GM12878 (cell line): ENCODE measurements around the gene CLEC16A. TPM values are rescaled to one million over a fixed set of nuclear protein-coding genes. Genes with fewer than 3 reads are reported as not detected.

Experiments used
- CHD4 ChIP-seq: fragments of 200-600 bp; sonication (generic); IDR thresholded peaks from 2 replicates; pipeline ENCODE4 v1.6.1; 2016; ENCODE audit warnings: mild to moderate bottlenecking
- FOXK2 ChIP-seq: fragments of 450-650 bp; IDR thresholded peaks from 2 replicates; pipeline ENCODE4 v1.6.1; 2017; ENCODE audit warnings: mild to moderate bottlenecking, moderate library complexity
- FOXM1 ChIP-seq: IDR thresholded peaks from 2 replicates; pipeline ENCODE4 v1.6.1; 2012; ENCODE audit warnings: low read depth, mild to moderate bottlenecking, inconsistent platforms, low read length, moderate library complexity
- KAT2A ChIP-seq: conservative IDR thresholded peaks from 2 replicates; pipeline ENCODE4 v1.6.1; 2011; ENCODE audit warnings: low read depth, low read length; ENCODE audit not compliant: control insufficient read depth
- KDM1A ChIP-seq: fragments of 200-600 bp; sonication (generic); IDR thresholded peaks from 2 replicates; pipeline ENCODE4 v1.6.1; 2016; ENCODE audit warnings: borderline replicate concordance
- KLF5 ChIP-seq: fragments of 450-650 bp; IDR thresholded peaks from 2 replicates; pipeline ENCODE4 v1.6.1; 2014; ENCODE audit warnings: mild to moderate bottlenecking; ENCODE audit not compliant: partially characterized antibody
- MTA3 ChIP-seq: IDR thresholded peaks from 2 replicates; pipeline ENCODE4 v1.6.1; 2012; ENCODE audit warnings: low read length, inconsistent platforms, borderline replicate concordance
- MXI1 ChIP-seq: fragments of 150-350 bp; IDR thresholded peaks from 2 replicates; pipeline ENCODE4 v1.6.1; 2011; ENCODE audit warnings: low read depth, mild to moderate bottlenecking, inconsistent platforms, low read length, improper control_type of control experiment
- NR2C1 ChIP-seq: fragments of 450-650 bp; IDR thresholded peaks from 2 replicates; pipeline ENCODE4 v1.6.1; 2017; ENCODE audit warnings: antibody characterized with exemption, mild to moderate bottlenecking, moderate library complexity
- POU2F2 ChIP-seq: IDR thresholded peaks from 3 replicates; pipeline ENCODE4 v1.6.1; 2011; ENCODE audit warnings: low read depth, mild to moderate bottlenecking, low read length, borderline replicate concordance
- RELB ChIP-seq: fragments of 450-650 bp; IDR thresholded peaks from 2 replicates; pipeline ENCODE4 v1.6.1; 2017; ENCODE audit warnings: low read depth, mild to moderate bottlenecking, moderate library complexity
- RFX5 ChIP-seq: IDR thresholded peaks from 2 replicates; pipeline ENCODE4 v1.6.1; 2011; ENCODE audit warnings: low read depth, low read length, improper control_type of control experiment
- SIX5 ChIP-seq: IDR thresholded peaks from 2 replicates; pipeline ENCODE4 v1.6.1; 2011; ENCODE audit warnings: mild to moderate bottlenecking, low read depth, low read length, moderate library complexity; ENCODE audit not compliant: severe bottlenecking
- SREBF1 ChIP-seq: IDR thresholded peaks from 2 replicates; pipeline ENCODE4 v1.6.1; 2012; ENCODE audit warnings: mild to moderate bottlenecking, low read length
- SRF ChIP-seq, 2 experiments: IDR thresholded peaks; 2 replicates each; pipeline ENCODE4 v1.6.1; 2011; ENCODE audit warnings: low read depth in 2 of 2, low read length in 2 of 2, mild to moderate bottlenecking in 1 of 2, moderate library complexity in 1 of 2
- TCF12 ChIP-seq: IDR thresholded peaks from 2 replicates; pipeline ENCODE4 v1.6.1; 2011; ENCODE audit warnings: low read depth, mild to moderate bottlenecking, low read length
- polyA plus RNA-seq, 11 experiments: library from polyadenylated mRNA; depleted of rRNA in 4 of 11; unstranded in 6 of 11; stranded (reverse) in 5 of 11; fragments of >200 nt; fragmentation: Nextera tagmentation in 4 of 11; fragmentation: Illumina TruSeq in 1 of 11; extraction: Ambion mirVana in 4 of 11; extraction: Trizol in 1 of 11; gene quantifications; 1 replicate in 1 of 11; 2 replicates in 10 of 11; pipeline versions ENCODE4 v1.2.1 to v1.2.3, GENCODE V29; 2011 to 2016; ENCODE audit warnings: inconsistent platforms in 2 of 11, missing spikeins in 2 of 11, low read depth in 1 of 11
- total RNA-seq, 4 experiments: library from RNA; depleted of rRNA in 3 of 4; stranded (reverse); fragments of >200 nt in 3 of 4; fragmentation: Illumina TruSeq in 1 of 4; extraction: Trizol in 1 of 4; gene quantifications; 2 replicates each; pipeline versions ENCODE4 v1.2.1 to v1.2.3, GENCODE V29; 2013 to 2021
- TF ChIP-seq, protein P1 (sequence below): IDR thresholded peaks from 2 replicates; pipeline ENCODE4 v1.6.1; 2012; ENCODE audit warnings: improper control_type of control experiment, low read depth, low read length; ENCODE audit not compliant: insufficient replicate concordance
- TF ChIP-seq, protein P2 (sequence below): fragments of 450-650 bp; IDR thresholded peaks from 2 replicates; pipeline ENCODE4 v1.6.1; 2017; ENCODE audit warnings: mild to moderate bottlenecking, low read depth, inconsistent platforms; ENCODE audit not compliant: poor library complexity, severe bottlenecking
- TF ChIP-seq, protein P3 (sequence below): fragments of 450-650 bp; IDR thresholded peaks from 2 replicates; pipeline ENCODE4 v1.6.1; 2016; ENCODE audit warnings: mild to moderate bottlenecking

Gene CLEC16A
- total and polyA plus RNA-seq, 10 of the 15 experiments (the other 5 are each of a cell fraction or from before 2014, with no cell fraction given): 1.5 to 28.8 (median 19.2) TPM

- TF ChIP-seq, protein P1, sequence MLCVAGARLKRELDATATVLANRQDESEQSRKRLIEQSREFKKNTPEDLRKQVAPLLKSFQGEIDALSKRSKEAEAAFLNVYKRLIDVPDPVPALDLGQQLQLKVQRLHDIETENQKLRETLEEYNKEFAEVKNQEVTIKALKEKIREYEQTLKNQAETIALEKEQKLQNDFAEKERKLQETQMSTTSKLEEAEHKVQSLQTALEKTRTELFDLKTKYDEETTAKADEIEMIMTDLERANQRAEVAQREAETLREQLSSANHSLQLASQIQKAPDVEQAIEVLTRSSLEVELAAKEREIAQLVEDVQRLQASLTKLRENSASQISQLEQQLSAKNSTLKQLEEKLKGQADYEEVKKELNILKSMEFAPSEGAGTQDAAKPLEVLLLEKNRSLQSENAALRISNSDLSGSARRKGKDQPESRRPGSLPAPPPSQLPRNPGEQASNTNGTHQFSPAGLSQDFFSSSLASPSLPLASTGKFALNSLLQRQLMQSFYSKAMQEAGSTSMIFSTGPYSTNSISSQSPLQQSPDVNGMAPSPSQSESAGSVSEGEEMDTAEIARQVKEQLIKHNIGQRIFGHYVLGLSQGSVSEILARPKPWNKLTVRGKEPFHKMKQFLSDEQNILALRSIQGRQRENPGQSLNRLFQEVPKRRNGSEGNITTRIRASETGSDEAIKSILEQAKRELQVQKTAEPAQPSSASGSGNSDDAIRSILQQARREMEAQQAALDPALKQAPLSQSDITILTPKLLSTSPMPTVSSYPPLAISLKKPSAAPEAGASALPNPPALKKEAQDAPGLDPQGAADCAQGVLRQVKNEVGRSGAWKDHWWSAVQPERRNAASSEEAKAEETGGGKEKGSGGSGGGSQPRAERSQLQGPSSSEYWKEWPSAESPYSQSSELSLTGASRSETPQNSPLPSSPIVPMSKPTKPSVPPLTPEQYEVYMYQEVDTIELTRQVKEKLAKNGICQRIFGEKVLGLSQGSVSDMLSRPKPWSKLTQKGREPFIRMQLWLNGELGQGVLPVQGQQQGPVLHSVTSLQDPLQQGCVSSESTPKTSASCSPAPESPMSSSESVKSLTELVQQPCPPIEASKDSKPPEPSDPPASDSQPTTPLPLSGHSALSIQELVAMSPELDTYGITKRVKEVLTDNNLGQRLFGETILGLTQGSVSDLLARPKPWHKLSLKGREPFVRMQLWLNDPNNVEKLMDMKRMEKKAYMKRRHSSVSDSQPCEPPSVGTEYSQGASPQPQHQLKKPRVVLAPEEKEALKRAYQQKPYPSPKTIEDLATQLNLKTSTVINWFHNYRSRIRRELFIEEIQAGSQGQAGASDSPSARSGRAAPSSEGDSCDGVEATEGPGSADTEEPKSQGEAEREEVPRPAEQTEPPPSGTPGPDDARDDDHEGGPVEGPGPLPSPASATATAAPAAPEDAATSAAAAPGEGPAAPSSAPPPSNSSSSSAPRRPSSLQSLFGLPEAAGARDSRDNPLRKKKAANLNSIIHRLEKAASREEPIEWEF: no peak
- no peak for TF ChIP-seq CHD4
- TF ChIP-seq RELB: peak; percentile 63; the same call in 1 of the 2 replicates
- no peak for TF ChIP-seq MXI1
- no peak for TF ChIP-seq NR2C1
- TF ChIP-seq MTA3: no peak; the same call in 1 of the 2 replicates
- TF ChIP-seq, protein P2, sequence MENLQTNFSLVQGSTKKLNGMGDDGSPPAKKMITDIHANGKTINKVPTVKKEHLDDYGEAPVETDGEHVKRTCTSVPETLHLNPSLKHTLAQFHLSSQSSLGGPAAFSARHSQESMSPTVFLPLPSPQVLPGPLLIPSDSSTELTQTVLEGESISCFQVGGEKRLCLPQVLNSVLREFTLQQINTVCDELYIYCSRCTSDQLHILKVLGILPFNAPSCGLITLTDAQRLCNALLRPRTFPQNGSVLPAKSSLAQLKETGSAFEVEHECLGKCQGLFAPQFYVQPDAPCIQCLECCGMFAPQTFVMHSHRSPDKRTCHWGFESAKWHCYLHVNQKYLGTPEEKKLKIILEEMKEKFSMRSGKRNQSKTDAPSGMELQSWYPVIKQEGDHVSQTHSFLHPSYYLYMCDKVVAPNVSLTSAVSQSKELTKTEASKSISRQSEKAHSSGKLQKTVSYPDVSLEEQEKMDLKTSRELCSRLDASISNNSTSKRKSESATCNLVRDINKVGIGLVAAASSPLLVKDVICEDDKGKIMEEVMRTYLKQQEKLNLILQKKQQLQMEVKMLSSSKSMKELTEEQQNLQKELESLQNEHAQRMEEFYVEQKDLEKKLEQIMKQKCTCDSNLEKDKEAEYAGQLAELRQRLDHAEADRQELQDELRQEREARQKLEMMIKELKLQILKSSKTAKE: peak; percentile 17
- 0 out of 2 replicates have a peak, but pooled peaks have one; percentile 12 for TF ChIP-seq FOXM1
- TF ChIP-seq KDM1A: no peak
- peak; percentile 88 for TF ChIP-seq TCF12
- TF ChIP-seq KAT2A: no peak
- no peak for TF ChIP-seq POU2F2
- no peak for TF ChIP-seq SREBF1
- no peak for TF ChIP-seq SIX5
- no peak for TF ChIP-seq SRF (IDR thresholded peaks at IDR 0.05; ENCODE audit: low read depth in 2 of 2, low read length in 2 of 2)
- TF ChIP-seq KLF5: no peak
- TF ChIP-seq FOXK2: no peak
- no peak for TF ChIP-seq RFX5
- TF ChIP-seq, protein P3, sequence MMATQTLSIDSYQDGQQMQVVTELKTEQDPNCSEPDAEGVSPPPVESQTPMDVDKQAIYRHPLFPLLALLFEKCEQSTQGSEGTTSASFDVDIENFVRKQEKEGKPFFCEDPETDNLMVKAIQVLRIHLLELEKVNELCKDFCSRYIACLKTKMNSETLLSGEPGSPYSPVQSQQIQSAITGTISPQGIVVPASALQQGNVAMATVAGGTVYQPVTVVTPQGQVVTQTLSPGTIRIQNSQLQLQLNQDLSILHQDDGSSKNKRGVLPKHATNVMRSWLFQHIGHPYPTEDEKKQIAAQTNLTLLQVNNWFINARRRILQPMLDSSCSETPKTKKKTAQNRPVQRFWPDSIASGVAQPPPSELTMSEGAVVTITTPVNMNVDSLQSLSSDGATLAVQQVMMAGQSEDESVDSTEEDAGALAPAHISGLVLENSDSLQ: no peak
Measured at GRCh38 chr16:11094075-11094856, 149.9 kb downstream of the CLEC16A start (continued).
